DND-41 (cell line): ENCODE results near the gene DUOXA2.

Experiments used
- ATAC-seq: fragments of 200-7000 bp; cut with Tn5 transposase; 3 replicates; pipeline ENCODE4 v1.9.1; 2021; ENCODE audit warnings: low read depth; ENCODE audit not compliant: insufficient read depth
- DNase-seq: peaks from one replicate; pipeline ENCODE4 v3.0.0-alpha.2; 2020
- H2AFZ ChIP-seq: 2 replicates; pipeline ENCODE4 v1.6.0; 2012; ENCODE audit warnings: low read depth, low read length
- H3K27ac ChIP-seq: 2 replicates; pipeline ENCODE4 v1.5.1; 2012; ENCODE audit warnings: low read length, inconsistent platforms
- H3K27me3 ChIP-seq: fragments of 200-600 bp; sonication (generic); 2 replicates; pipeline ENCODE4 v1.6.0; 2012; ENCODE audit warnings: low read length, mild to moderate bottlenecking, inconsistent platforms; ENCODE audit not compliant: insufficient read depth, poor library complexity
- H3K36me3 ChIP-seq: 2 replicates; pipeline ENCODE4 v1.5.1; 2012; ENCODE audit warnings: low read length, inconsistent platforms; ENCODE audit not compliant: insufficient read depth
- H3K4me1 ChIP-seq: 2 replicates; pipeline ENCODE4 v1.5.1; 2012; ENCODE audit warnings: mild to moderate bottlenecking, low read length; ENCODE audit not compliant: insufficient read depth
- H3K4me2 ChIP-seq: 2 replicates; pipeline ENCODE4 v1.6.0; 2012; ENCODE audit warnings: mild to moderate bottlenecking, moderate library complexity, low read length, inconsistent platforms; ENCODE audit not compliant: insufficient read depth
- H3K4me3 ChIP-seq, 2 experiments: fragments of 200-600 bp in 1 of 2; shearing (Covaris generic) in 1 of 2; 2 replicates each; pipeline ENCODE4 v1.5.1; 2012 to 2016; ENCODE audit warnings: inconsistent platforms in 2 of 2, low read length in 2 of 2, mild to moderate bottlenecking in 2 of 2, low read depth in 1 of 2, moderate library complexity in 1 of 2
- H3K79me2 ChIP-seq: 2 replicates; pipeline ENCODE4 v1.6.0; 2012; ENCODE audit warnings: low read length, inconsistent platforms; ENCODE audit not compliant: insufficient read depth
- H3K9ac ChIP-seq: 2 replicates; pipeline ENCODE4 v1.6.0; 2012; ENCODE audit warnings: low read depth, mild to moderate bottlenecking, inconsistent platforms, low read length, moderate library complexity
- H3K9me3 ChIP-seq: 2 replicates; pipeline ENCODE4 v1.5.1; 2012; ENCODE audit warnings: low read length, moderate library complexity, mild to moderate bottlenecking, inconsistent platforms; ENCODE audit not compliant: insufficient read depth, severe bottlenecking
- H4K20me1 ChIP-seq: 2 replicates; pipeline ENCODE4 v1.6.0; 2012; ENCODE audit warnings: low read length; ENCODE audit not compliant: insufficient read depth
- CTCF ChIP-seq: IDR thresholded peaks from 2 replicates; pipeline ENCODE4 v1.5.1; 2012; ENCODE audit warnings: borderline replicate concordance, low read length, moderate library complexity, mild to moderate bottlenecking; ENCODE audit not compliant: poor library complexity, severe bottlenecking; ENCODE audit errors: extremely low read depth
- EZH2 ChIP-seq: IDR thresholded peaks from 3 replicates; pipeline ENCODE4 v1.6.1; 2012; ENCODE audit warnings: borderline replicate concordance, low read depth, mild to moderate bottlenecking, moderate library complexity, low read length, inconsistent platforms; ENCODE audit not compliant: severe bottlenecking

Gene DUOXA2

GRCh38 chr15:45150997-45151396 is 36.9 kb downstream of the DUOXA2 start:
- no peaks in the 10 kb centered on the region for H3K9me3 ChIP-seq
- H3K79me2 ChIP-seq = no peaks in the 10 kb centered on the region
- no peaks in the 10 kb centered on the region for H4K20me1 ChIP-seq
- H3K27ac ChIP-seq = no peak overlapping the region
- H3K4me3 ChIP-seq = no peak overlapping the region
- H2AFZ ChIP-seq = no peak overlapping the region
- no peak overlapping the region for H3K9ac ChIP-seq
- H3K4me2 ChIP-seq = no peak overlapping the region
- TF ChIP-seq CTCF (no peak), EZH2 (no peak)
- no peaks in the 10 kb centered on the region for H3K36me3 ChIP-seq
- H3K27me3 ChIP-seq = no peaks in the 10 kb centered on the region
- ATAC-seq = no peak
- no peak for DNase-seq
- H3K4me1 ChIP-seq = no peaks in the 10 kb centered on the region

DNA sequence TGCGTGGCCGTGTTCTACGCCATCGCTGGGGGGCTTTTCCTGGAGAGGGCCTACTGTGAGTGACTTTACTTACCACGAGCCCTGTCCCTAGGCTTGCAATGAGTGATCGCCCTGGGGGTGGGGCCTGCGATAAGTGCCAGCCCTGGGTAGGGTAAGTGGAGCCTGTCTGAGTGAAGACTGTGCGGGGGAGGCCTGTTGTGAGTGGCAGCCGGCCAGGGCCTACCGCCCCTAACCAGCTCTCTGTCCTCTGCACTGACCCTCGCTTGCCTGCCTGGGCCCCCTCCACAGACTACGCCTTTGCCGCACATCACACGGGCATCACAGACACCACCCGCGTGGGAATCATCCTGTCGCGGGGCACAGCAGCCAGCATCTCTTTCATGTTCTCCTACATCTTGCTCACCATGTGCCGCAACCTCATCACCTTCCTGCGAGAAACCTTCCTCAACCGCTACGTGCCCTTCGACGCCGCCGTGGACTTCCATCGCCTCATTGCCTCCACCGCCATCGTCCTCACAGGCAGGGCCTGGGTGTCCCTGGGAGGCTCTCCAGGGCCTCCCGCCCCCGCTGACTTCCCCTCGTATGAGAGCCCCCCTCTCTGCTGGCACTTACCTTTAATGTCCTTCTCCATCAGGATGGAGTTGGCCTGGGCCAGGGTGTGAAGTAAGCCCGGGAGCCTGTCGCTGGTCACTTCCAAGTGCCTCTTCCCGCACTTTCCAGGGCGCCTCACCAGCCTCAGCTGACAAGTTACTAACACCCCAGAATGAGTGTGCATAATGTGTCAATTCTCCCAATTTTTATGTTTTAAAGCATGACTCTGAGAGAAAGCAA is 38.1 kb downstream of the DUOXA2 start:
- no peaks in the 10 kb centered on the region for H3K9me3 ChIP-seq

DNA sequence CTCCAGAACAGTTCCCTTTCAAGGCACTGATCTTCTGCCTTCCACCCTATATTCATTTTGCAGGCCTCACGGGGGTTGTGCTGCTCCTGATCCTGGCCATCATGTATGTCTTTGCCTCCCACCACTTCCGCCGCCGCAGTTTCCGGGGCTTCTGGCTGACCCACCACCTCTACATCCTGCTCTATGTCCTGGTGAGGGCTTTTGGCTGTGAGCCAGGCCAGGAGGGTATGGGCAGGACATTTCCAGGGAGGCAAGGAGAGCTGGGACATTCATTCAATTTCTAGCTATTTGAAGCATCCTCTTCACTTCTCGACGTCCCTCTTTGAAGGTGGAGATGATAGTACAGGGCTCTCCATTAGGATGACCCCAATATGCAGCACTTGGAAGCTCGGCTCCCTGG is 41.6 kb downstream of the DUOXA2 start:
- no peak overlapping the region for H3K27ac ChIP-seq
- no peak for DNase-seq
- H3K4me2 ChIP-seq = no peak overlapping the region

More for the DNA sequence above, 38.1 kb downstream of the DUOXA2 start:
- Histone ChIP-seq H3K79me2 (no peaks in the 10 kb centered on the region), H3K4me1 (no peaks in the 10 kb centered on the region), H3K9ac (no peak overlapping the region), H2AFZ (no peak overlapping the region), H4K20me1 (peaks cover 3% of the 10 kb centered on the region), H3K4me2 (no peak overlapping the region), H3K4me3 (no peak overlapping the region), H3K27me3 (no peaks in the 10 kb centered on the region), H3K36me3 (no peaks in the 10 kb centered on the region), H3K27ac (no peak overlapping the region)
- no peak for TF ChIP-seq EZH2
- TF ChIP-seq CTCF = no peak
- no peak for DNase-seq
- ATAC-seq = no peak

More for the DNA sequence above, 41.6 kb downstream of the DUOXA2 start:
- ATAC-seq = no peak
- no peak overlapping the region for H3K9ac ChIP-seq
- H3K79me2 ChIP-seq = no peaks in the 10 kb centered on the region
- no peaks in the 10 kb centered on the region for H3K27me3 ChIP-seq
- H3K9me3 ChIP-seq = no peaks in the 10 kb centered on the region
- no peak overlapping the region for H2AFZ ChIP-seq
- H3K4me3 ChIP-seq = no peak overlapping the region
- peaks cover 4% of the 10 kb centered on the region for H4K20me1 ChIP-seq
- TF ChIP-seq CTCF = no peak
- no peak for TF ChIP-seq EZH2
- no peaks in the 10 kb centered on the region for H3K4me1 ChIP-seq
- no peaks in the 10 kb centered on the region for H3K36me3 ChIP-seq
